Smooth muscle cell (in vitro differentiated cells): ENCODE measurements around the gene TMA16. TPM values are rescaled to one million over a fixed set of nuclear protein-coding genes. Genes with fewer than 3 reads are reported as not detected.

Experiments used
- DNase-seq: peaks from one replicate; lab custom pipeline; 2025; ENCODE audit not compliant: unreplicated experiment; lab: John Stamatoyannopoulos, UW
- H2AFZ ChIP-seq: fragments of 200-600 bp; sonication (generic); 2 replicates; pipeline ENCODE4 v1.6.0; 2016; ENCODE audit warnings: antibody characterized with exemption, low read depth, mild to moderate bottlenecking
- H3F3A ChIP-seq: fragments of 200-600 bp; sonication (generic); 2 replicates; pipeline ENCODE4 v1.6.0; 2017; ENCODE audit warnings: antibody characterized with exemption, low read depth
- H3K27ac ChIP-seq: fragments of 200-600 bp; sonication (generic); 2 replicates; pipeline ENCODE4 v1.5.1; 2016; ENCODE audit warnings: low read depth, mild to moderate bottlenecking
- H3K27me3 ChIP-seq: fragments of 200-600 bp; sonication (generic); 2 replicates; pipeline ENCODE4 v1.6.1; 2016; ENCODE audit warnings: low read depth, mild to moderate bottlenecking
- H3K36me3 ChIP-seq: fragments of 200-600 bp; sonication (generic); 2 replicates; pipeline ENCODE4 v1.5.1; 2016; ENCODE audit warnings: low read depth
- H3K4me1 ChIP-seq: fragments of 200-600 bp; sonication (generic); 2 replicates; pipeline ENCODE4 v1.5.1; 2016; ENCODE audit warnings: low read depth
- H3K4me2 ChIP-seq: fragments of 200-600 bp; sonication (generic); 2 replicates; pipeline ENCODE4 v1.6.0; 2016; ENCODE audit warnings: mild to moderate bottlenecking
- H3K4me3 ChIP-seq: fragments of 200-600 bp; sonication (generic); 2 replicates; pipeline ENCODE4 v1.5.1; 2016; ENCODE audit warnings: mild to moderate bottlenecking
- H3K79me2 ChIP-seq: fragments of 200-600 bp; sonication (generic); 2 replicates; pipeline ENCODE4 v1.6.0; 2016; ENCODE audit warnings: low read depth, mild to moderate bottlenecking
- H3K9ac ChIP-seq: fragments of 200-600 bp; sonication (generic); 2 replicates; pipeline ENCODE4 v1.6.0; 2016; ENCODE audit warnings: low read depth
- H3K9me3 ChIP-seq: fragments of 200-600 bp; sonication (generic); replicated peaks from 2 replicates; pipeline ENCODE4 v1.5.1; 2016; ENCODE audit warnings: low read depth
- H4K20me1 ChIP-seq: fragments of 200-600 bp; sonication (generic); 2 replicates; pipeline ENCODE4 v1.6.0; 2016; ENCODE audit warnings: low read depth
- CTCF ChIP-seq: fragments of 200-600 bp; sonication (generic); IDR thresholded peaks from 2 replicates; pipeline ENCODE4 v1.5.1; 2017; ENCODE audit warnings: borderline replicate concordance, mild to moderate bottlenecking, antibody characterized with exemption; ENCODE audit not compliant: insufficient read depth, poor library complexity, severe bottlenecking
- WGBS: methylation state at CpG from one replicate; pipeline ENCODE4 v1.1.7; 2016; ENCODE audit warnings: low lambda C conversion rate; 5-methylcytosine and 5-hydroxymethylcytosine counted together
- polyA plus RNA-seq: library from polyadenylated mRNA; unstranded; fragments of >200 nt; fragmentation: Nextera tagmentation; extraction: Ambion mirVana; gene quantifications from 2 replicates; pipeline ENCODE4 v1.2.1, GENCODE V29; 2016
- total RNA-seq: library from RNA; depleted of rRNA; stranded (reverse); fragments of >200 nt; gene quantifications from 2 replicates; pipeline ENCODE4 v1.2.3, GENCODE V29; 2014

Gene TMA16
- total and polyA plus RNA-seq, 2 experiments from 2014 or later, result 20.6 to 26.9 TPM

DNA sequence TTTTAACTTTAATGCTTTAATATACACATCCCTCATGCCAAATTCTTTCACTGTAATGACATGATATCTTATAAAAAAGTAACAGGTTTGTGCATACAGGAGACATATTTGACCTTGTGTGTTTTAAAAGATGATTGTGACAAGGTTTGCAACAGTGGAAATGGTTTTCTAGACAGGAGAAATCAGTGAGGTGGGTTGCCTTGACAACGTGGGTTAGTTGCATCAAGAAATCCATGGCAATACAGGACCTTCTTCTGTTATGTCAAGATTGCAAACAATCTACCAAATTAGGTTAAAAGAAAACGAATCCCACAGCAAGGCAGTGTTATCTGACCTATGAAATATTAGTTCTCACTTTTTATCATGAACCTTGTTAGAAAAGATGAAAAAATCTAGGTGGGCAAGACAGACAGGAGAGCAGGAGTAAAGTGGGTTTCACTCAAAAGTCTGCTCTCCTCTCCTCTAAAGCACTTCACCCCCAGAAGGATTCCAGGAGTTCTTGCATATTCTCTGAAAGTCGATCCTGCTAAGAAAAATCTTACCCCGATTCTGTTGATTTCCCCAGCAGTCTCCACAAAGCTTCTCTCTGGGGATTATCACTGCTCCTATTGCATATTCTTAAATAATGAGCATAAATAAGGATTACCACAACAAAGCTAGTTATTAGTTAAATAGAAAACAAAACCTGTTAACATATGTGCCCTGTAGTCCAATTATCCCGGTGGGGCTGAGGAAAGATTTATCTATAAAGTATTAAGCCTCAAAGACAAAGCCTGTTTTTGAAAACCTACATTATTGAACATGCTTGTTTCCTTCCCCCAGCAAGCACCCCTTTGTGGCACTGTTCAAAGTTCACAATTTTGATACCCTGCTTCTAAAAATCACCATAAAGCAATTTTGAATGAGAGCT is 71.0 kb downstream of the TMA16 start:
- H3K79me2 ChIP-seq, result no peaks in the 10 kb centered on the region
- no peaks in the 10 kb centered on the region for H4K20me1 ChIP-seq
- no peaks in the 10 kb centered on the region for H3K36me3 ChIP-seq
- no peaks in the 10 kb centered on the region for H3F3A ChIP-seq
- no peak overlapping the region for H3K4me2 ChIP-seq
- H3K27me3 ChIP-seq, result no peaks in the 10 kb centered on the region
- no peak overlapping the region for H3K9ac ChIP-seq
- H3K9me3 ChIP-seq, result no peaks in the 10 kb centered on the region
- H3K4me3 ChIP-seq, result no peak overlapping the region
- H3K4me1 ChIP-seq, result no peaks in the 10 kb centered on the region
- WGBS, result 39% methylated on average over 5 of the region's 5 CpGs
- TF ChIP-seq CTCF, result no peak
- DNase-seq, result no peak
- H2AFZ ChIP-seq, result no peak overlapping the region
- no peak overlapping the region for H3K27ac ChIP-seq

GRCh38 chr4:163566257-163566796 is 71.8 kb downstream of the TMA16 start:
- DNase-seq, result no peak
- Histone ChIP-seq H3K36me3 (no peaks in the 10 kb centered on the region), H3K79me2 (no peaks in the 10 kb centered on the region), H4K20me1 (no peaks in the 10 kb centered on the region), H3K27ac (no peak overlapping the region), H3K9me3 (no peaks in the 10 kb centered on the region), H3K4me1 (no peaks in the 10 kb centered on the region), H3F3A (no peaks in the 10 kb centered on the region), H3K9ac (no peak overlapping the region), H2AFZ (no peak overlapping the region), H3K4me3 (no peak overlapping the region), H3K4me2 (no peak overlapping the region), H3K27me3 (no peaks in the 10 kb centered on the region)
- WGBS, result 75% methylated on average over 4 of the region's 4 CpGs
- TF ChIP-seq CTCF, result no peak

DNA sequence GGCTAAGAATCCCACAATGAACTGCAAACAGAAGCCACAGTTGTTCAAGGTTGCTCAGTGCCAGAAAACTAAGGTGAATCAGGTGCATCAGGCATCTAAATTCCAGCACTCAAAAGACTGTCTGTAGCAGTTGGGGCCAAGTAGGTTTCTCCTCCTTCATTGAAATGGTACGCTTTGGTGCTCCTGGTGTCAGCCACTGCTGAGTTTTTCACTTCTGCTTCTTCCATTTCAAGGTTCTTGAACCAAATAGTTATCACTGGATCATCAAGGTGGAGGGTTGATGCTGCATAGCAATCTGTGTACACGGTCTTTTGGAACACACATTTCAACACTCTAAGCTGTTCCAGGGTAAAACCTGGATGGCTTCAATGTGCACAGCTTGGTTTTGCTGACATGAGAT is 74.4 kb downstream of the TMA16 start:
- no peak for DNase-seq
- no peak overlapping the region for H3K9ac ChIP-seq

More for the DNA sequence above, 74.4 kb downstream of the TMA16 start:
- Histone ChIP-seq H3K4me3 (no peak overlapping the region), H3K9me3 (no peaks in the 10 kb centered on the region), H3F3A (no peaks in the 10 kb centered on the region), H3K36me3 (no peaks in the 10 kb centered on the region), H3K4me2 (no peak overlapping the region), H3K79me2 (no peaks in the 10 kb centered on the region), H4K20me1 (no peaks in the 10 kb centered on the region), H3K27me3 (no peaks in the 10 kb centered on the region), H3K4me1 (no peaks in the 10 kb centered on the region), H3K27ac (no peak overlapping the region), H2AFZ (no peak overlapping the region)
- TF ChIP-seq CTCF, result no peak
- WGBS, result 88% methylated on average over 2 of the region's 2 CpGs

Other genes with a start within 250 kb of the TMA16 start
- gene NPY1R, start 162.1 kb upstream of the TMA16 start, total RNA-seq, result 44.9 and 46.0 TPM in 2 replicates
- 18.3 and 25.2 TPM in 2 replicates for gene NPY1R, start 162.1 kb upstream of the TMA16 start, polyA plus RNA-seq
- 1.7 and 5.5 TPM in 2 replicates for gene NPY5R, start 150.8 kb upstream of the TMA16 start, total RNA-seq
- gene NPY5R, start 150.8 kb upstream of the TMA16 start, polyA plus RNA-seq, result 1.1 and 1.4 TPM in 2 replicates
- gene TKTL2, start 20.9 kb upstream of the TMA16 start, total RNA-seq, result not detected in 2 replicates
- gene TKTL2, start 20.9 kb upstream of the TMA16 start, polyA plus RNA-seq, result not detected in 2 replicates